Measurements from ENCODE around the gene RPL18A.
A peak's percentile ranks its signal among the peaks of the same experiment; 100 is the strongest.

Gene RPL18A

DNA sequence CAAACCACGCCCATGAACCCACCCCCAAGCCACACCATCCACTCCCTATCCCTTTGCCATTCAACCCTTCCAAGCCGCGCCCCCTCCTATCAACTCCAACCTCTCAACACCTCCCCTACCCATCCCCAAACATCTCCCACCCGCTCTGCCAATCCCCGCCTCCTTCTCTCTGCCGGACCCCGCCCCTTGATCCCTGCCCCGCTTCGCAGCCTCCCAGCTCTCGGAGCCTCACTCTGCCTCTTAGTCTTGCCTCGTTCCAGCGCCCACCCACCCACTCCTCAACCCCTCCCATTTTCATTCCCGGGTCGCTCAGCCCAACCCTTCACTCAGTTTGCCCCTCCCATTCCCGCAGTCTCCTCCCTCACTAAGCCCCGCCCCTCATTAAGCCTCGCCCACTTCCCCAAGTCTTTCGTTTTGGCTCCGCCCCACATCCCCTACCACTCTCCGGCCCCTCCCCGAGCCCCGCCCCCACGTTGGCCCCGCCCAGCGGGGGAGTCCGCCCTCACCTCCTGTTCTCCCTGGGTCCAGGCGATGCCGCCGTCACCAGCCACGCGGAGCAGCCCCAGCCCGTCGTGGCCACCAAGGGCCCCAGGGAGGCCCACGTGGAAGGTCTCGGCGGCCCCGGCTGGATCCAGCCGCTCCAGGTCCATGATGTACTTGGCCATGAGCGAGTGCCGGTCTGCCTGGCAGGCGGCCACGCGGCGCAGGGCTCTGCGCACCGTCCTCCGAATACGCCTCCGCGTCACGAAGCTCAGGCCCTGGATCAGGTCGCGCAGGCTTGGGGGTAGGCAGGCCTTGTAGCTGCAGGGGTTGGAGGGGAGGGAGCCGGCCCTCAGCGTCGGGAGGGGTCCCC lies 17.7 kb upstream of the RPL18A start:
- DNase-seq, result peak; percentile 92 to 95

DNA sequence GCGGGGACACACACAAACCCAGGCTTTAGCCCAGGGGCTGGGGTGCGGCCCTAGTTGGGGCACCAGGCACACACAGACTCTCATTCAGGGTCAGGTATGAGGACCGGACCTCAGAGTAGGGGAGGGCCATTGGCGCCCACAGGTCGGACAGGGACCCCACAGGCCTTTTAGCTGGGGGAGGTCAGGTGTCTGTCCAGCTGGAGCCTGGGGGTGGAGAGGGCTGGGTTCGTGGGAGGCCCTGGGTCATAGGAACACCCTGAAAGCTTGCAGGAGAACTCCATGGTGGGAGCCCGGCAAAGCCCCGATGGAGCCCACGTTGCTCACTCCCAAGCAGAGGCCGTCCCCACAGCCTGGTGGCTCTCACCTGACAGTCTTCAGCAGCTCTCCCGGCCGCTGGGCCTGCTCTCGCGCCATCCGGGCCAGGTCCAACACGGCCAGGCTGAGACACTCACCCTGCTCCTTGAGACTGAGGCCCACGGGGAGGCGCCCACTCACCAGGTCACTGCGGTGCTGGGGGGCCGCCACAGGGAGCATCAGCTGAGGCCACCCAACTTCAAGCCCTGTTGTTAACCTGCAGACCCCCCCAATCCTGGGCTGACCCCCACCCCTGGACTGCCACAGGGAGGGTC lies 16.9 kb upstream of the RPL18A start:
- DNase-seq, result no peak

DNA sequence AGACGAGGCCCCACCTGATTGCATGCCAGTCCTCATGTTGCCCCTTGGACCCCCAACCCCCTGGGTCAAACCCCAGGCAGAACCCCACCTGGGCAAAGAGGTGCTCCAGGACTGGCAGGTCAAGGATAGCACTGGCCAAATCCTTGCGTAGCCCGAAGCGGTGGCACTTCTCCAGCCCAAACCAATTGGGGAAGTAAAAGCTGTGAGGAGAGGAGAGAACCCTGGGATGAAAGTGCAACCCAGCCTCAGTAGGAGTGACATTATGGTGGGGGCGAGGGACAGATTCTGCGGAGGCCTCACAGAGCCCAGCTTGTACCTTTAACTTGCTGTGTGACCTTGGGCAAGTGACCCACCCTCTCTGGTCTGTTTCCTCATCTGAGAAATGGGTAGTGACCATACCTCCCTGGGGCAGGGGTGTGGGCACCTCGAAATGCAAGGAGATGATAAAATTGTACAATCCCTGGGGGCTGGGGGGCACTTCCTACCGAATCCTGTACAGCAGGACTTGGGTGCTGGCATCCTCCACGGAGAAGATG lies 16.4 kb upstream of the RPL18A start:
- no peak for DNase-seq

DNA sequence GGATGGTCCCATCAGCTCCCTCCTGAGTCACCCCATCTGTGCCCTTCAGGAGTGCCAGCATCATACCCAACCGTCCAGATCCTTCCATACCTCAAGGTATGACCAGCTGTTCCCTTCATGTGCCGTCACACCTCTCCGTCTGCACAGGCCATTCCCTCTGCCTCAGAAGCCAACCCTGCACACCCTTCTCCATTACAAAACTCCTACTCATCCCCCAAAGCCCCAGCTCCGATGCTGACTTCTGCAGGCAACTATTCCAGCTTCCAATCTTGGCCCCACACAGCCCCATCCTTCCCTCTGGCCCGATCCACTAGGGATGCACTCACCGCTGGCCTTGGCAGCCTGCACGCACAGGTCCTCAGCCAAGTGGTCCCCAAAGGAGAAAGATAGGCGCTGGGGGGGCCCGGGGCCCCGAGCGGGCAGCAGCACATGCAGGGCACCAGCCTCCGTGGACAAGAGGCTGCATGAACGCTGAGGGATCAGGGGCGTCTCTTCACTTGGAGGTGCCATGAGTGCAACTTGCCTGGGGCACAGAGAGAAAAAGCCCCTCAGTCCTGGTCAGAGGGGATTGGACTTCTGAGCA lies 15.7 kb upstream of the RPL18A start:
- no peak for DNase-seq

DNA sequence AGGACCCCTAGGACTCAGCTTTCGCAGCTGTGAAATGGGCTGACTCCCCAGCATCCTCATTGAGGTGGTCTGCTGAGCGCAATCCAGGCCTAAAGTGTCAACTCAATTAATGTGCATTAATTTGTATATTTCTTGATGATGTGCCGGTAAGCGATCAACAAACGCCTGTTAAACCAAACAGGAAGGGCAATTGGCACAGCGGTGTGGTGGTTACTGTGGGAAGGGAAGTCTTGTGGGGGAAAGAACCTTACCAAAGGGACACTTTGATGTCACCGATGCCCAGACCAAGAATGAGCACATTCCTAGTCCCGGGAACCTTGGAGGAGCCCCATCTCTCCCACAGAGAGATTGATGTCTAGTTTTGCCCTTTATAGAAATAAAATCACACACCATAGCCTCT lies 13.6 kb upstream of the RPL18A start:
- DNase-seq, result no peak

DNA sequence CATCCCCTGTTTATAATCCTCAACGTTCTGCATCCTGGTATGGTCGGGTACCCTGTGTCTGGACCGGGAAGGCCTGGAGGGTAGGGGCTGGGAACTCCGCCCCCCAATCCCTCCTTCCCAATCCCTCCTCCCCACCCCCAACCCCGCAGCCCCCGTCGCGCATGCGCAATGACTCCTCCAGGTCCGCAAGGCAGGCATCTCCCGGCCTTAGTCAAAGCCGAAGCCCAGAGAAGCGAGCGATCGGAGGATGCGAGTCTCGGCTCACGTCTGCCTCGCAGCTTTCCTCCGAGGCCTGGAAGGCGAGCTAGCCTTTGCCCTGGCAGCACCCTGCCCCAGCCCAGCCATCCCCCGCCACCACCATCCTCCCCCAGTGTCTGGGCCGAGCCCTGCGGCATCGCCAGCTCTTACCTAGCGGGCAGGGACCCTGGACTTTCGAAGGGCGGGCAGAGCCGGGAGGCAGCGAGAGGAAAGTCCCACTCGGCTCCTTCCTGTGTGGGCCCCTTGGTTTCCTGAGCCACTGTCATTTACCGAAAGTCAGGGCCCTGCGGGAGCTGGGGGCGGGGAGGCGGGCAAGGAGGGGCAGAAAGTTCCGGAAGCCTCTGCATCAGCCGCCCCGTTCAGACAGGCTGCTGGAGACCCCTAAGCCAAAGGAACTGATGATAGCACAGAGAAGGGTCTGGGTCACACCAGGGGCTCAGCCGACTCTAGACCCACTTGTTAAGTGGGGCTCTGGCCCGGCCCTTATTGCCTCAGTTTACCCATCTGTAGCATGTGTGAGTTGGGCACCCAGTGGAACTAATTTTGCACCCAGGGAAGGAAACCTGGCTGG lies 12.0 kb upstream of the RPL18A start, which contains the start of gene JAK3:
Gene JAK3 (minus strand): TSS at position 445 of the 829 bp plus-strand sequence. CDS start 3,565 bp downstream, outside the sequence.
- peak; percentile 57 to 71 for DNase-seq

DNA sequence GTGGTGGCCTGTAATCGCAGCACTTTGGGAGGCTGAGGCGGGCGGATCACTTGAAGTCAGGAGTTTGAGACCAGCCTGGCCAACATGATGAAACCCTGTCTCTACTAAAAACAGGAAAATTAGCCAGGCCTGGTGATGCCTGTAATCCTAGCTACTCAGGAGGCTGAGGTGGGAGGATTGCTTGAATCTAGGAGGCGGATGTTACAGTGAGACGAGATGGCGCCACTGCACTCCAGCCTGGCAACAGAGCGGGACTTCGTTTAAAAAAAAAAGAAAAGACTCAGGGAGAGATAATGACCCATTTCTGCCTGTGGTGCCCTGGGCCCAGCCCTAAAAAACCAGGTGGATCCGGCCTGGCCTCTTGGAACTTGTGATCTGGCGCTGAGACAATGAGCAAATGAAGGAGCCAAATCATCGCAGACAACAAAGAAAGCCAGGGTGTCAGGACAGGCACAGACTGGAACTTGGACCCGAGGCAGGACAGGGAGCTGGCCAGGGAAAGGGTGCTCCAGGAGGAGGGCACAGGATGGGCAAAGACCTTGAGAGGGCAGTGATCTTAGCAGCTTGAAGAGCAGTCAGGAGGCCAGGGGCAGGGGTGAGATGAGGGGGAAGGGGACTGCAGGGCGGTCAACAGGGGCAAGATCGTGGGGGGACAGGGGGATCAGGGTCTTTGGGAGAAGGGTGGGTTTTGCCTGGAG lies 11.0 kb upstream of the RPL18A start:
- DNase-seq, result no peak

DNA sequence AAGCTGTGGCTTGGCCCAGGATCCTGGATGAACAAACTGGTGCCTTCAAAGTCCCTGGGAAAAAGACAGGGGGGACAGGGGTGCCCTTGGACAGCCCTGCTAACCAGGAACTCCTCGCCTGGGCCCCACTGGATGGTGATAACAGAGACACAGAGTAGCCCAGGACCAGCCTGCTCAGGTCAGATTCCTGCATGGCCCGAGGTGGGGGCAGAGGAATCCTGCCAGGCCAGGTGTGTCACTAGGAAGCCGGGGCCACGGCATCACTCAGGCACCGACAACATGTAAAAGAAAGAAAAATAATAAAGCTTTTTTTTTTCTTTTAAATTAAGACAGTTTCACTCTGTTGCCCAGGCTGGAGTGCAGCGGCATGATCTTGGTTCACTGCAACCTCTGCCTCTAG lies 5.6 kb upstream of the RPL18A start:
- DNase-seq, result no peak

DNA sequence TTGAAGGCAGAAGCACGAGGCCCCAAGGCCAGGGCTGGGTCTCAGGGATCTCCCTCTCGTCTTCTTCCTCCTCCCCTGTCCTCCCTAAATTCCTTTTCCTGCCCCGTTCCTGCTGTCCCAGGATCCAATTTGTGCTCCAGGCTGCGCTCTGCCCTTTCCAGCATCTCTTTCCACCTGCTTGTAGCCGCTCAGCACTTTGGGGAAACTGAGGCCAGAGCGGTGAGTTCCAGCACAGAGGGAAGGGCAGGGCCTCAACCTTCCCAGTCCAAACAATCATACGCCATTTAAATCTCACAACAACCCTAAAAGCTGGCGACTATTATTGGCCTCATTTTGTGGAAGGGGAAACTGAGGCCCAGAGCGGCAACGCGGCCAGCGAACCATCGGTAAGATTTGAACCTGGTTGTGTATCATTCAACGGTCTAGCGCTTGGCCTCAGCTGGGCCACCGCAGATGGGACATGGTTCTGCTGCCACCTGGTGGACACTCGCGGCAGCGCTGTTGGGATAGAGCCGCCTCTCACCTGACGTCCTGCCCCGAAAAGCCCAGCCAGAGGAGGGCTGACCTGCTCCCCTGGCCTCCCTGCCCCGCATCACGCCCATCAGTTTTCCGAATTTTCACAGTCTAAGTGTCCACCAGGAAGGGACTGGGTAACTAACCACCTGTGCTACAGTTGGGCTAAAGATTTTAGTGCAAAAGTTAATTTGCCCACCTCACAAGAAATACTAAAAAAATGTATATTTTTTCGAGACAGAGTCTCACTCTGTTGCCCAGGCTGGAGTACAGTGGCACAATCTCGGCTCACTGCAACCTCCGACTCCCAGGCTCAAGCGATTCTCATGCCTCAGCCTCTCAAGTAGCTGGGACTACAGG lies 4.2 kb upstream of the RPL18A start:
- DNase-seq, result peak; percentile 39 to 76

DNA sequence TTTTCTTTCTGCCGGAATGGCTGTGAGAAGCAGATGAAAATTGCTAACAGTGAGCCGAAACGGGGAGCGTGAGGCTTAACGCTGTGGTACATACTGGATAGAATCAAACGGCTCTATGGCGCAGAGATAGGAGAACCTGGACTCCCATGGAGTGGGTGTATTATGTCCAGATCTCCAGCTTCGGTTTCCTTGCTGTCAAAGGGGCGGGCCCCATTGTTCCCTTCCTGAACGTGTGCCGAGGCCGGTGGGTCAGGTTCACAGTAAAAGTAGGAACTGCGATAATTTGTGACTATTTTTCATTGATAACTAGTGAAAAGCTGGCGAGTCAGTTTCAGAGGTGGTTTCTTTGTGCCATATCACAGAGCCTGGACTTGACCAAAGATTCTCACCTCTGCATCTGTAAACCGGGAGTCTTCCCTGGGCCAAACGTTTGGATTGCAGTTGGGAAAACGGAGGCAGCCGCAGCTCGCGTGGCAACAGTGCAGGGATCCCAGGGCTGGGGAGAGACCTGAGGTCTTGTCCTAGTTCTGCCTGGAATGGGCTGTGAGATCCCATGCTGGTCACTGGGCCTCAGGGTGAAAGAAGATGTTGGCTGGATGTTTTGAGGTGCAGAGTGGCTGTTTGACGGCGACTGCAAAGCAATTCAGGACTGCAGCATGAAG lies 752 bp downstream of the RPL18A start:
- no peak for DNase-seq

DNA sequence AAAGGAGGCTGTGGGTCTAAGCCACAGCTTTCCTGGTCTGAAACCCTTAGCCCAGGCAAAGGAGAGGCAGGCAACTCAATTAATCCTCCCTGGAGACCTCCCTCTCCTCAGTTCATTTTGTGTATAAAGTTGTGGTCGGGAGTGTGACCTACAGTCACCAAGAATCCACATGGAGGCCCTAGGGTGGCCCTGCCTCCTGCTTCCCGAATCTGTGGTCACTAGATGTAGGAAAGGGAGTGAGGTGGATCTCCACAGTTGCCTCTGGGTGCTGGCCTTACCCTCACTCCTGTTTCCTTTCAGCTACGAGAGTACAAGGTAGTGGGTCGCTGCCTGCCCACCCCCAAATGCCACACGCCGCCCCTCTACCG lies 1.3 kb downstream of the RPL18A start:
- DNase-seq, result no peak

DNA sequence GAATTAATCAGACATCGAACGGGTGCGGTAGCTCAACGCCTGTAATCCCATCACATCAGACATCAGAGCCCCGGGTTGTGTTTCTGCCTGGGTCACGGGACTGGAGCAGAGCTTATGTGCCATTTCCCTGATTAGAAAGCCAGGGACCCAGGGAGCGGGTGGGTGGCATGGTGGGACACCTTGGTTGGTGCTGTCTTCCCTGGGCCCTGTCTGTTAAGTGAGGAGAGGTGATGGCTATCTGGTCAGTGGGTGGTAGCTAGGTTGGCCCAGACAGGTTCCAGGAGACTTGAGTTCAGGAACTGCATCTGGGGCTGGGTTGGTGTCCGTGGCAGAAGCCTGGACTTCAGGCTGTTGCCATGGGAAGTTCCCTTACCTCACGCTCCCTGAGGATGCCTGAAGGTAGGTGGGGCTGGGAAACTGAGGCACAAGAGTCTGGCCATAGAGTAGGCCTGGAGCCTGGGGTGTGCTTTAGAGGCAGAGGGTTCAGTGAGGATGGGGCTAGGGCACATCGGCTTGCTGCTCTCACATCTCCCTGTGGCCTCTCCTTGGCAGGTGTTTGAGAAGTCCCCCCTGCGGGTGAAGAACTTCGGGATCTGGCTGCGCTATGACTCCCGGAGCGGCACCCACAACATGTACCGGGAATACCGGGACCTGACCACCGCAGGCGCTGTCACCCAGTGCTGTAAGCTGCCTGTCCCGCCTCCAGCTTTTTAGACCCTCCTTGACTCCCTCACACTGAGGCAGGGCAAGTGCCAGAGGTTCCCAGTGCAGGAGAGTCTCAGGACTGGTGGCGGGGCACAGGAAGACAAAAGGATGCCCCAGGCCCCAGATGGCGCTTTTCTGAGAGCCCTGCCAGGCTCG lies 2.1 kb downstream of the RPL18A start:
- no peak for DNase-seq

DNA sequence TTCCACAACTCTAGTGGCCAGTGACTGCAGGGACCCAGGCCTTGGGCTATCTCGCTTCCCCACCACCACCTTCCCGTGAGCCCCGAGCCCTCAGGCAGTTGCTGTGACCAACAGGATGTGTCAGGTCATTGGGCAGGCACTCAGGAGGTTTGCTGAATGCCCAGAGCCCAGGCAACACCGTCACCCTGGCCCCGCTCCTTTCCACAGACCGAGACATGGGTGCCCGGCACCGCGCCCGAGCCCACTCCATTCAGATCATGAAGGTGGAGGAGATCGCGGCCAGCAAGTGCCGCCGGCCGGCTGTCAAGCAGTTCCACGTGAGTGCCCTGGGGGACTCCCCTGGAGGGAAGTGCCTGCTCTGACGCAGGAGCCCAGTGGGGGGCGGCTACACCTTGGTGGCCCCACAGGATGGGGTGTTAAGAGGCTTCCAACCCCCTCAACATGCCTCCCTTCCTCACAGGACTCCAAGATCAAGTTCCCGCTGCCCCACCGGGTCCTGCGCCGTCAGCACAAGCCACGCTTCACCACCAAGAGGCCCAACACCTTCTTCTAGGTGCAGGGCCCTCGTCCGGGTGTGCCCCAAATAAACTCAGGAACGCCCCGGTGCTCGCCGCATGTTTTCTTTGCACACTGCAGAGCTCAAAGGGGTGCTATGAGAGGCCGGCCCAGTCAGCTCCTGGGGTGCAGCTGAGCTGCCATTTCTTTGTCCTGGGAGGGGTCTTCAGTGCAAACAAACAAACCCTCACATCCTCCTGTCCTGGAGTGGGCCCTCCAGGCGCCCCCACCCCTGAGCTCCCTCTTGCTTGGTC lies 3.2 kb downstream of the RPL18A start:
- no peak for DNase-seq

DNA sequence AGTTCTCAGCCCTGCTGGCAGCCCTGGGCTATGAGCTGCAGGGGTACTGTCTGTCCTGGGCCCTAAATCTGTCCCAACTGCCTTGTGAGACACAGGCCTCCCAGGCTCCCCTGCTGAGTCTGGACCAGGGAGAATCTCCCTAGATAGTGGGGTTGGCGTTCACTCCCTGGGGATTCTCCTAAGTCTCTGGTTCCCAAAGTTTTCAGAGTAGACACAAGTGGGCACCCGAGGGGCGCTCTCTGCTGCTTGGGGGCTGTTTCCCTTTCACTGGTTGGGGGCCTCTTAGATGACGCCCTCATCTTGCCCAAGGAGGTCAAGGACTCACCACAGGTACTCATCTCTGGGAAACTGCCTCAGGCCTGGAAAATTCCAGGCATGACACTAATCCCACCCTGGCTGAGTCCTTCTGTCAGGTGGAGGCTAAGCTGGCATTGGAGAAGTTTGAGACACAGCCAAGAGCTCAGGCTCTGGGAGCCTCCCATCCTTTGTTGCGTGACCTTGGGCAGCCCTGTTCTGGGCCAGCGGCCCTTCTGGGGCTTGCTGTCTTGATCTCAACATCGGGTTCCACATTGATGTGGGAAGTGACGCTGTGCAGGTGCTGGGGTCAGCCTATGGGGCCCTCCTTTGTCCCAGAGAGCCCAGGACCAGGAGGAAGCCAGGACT lies 3.9 kb downstream of the RPL18A start:
- peak in 1 of 2 experiments; percentile 51 for DNase-seq

DNA sequence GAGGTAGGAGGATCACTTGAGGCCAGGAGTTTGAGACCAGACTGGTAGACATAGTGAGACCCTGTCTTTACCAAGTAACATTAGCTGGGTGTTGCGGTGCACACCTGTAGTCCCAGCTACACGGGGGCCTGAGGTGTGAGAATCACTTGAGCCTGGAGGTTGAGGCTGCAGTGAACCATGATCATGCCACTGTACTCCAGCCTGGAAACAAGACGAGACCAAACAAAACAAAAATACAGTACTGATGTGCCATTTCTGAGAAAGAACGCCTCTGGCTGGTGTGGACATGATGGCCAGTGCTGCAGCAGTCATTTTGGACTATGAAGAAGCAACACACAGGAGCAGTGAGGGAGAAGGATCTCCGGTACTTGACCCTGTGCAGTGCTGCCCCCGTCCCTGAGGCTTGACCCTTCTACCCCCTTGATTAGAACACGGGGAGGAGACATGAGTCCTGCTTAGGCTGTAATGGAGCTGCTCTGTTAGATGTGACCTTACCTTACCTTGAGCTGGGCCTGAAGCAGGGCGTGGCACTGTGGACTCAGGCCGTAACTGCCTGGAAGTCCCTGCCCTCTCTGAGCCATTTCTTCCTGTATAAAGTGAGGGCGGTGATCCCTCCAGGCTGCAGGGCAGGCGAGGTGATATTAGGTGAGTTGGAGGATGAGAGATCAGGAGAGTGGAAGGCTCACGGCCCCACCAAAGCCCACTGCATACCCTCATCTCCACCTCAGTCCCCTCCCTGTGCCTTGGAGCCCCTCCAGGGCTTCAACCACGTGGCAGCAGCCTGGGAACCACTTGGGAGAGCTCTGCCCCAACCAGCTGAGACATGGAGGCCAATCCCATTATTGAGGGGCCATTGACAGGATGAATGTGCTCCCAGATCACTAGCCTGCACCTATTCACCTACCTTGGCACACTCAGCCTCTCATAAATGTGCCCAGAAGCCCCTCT lies 5.9 kb downstream of the RPL18A start:
- DNase-seq, result no peak

DNA sequence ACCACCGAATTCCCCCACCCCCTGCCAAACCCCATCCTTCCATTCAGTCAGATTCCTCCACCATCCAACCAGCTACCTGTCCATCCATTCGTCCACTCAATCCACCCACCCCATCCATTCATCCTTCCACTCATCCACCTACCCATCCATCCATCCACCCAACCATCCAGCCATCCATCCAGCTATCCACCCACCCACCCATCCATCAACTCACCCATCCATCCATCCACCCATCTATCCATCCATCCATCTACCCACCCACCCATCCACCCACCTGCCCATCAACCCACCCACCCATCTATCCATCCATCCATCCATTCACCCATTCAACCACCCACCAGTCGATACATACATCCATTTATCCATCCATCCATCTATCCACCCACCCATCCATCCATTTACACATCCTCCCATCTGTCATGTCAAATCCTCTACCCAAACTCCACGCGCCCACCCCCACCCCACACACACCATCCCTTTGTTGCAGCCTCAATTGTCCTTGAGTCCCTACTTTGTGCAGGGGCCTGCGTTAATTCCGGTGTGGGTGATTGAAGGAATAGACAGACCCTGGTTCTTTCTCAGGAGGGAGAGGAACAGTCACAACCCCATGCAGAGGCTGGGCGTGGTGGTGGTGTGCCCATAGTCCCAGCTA lies 6.7 kb downstream of the RPL18A start:
- DNase-seq, result no peak
